Type B pancreatic cell (in vitro differentiated cells): ENCODE results near the gene ASXL1. TPM values are rescaled to one million over a fixed set of nuclear protein-coding genes. Genes with fewer than 3 reads are reported as not detected.
"Not testable (repeated sequence)": the region's sequence is repeated elsewhere in the genome, so short reads cannot be mapped to it uniquely, and the experiment has no call there.

Source experiments
- DNase-seq: peaks from one replicate; pipeline ENCODE4 v3.0.0; 2021; ENCODE audit warnings: mixed read lengths; ENCODE audit not compliant: unreplicated experiment; ENCODE audit errors: extremely low spot score
- H3K27ac Mint-ChIP-seq: 2 replicates; pipeline ENCODE4 v1.8.0; 2021; ENCODE audit warnings: mild to moderate bottlenecking, mixed read lengths
- H3K27me3 Mint-ChIP-seq: 2 replicates; pipeline ENCODE4 v1.8.0; 2021; ENCODE audit warnings: mixed read lengths
- H3K36me3 Mint-ChIP-seq: 2 replicates; pipeline ENCODE4 v1.8.0; 2021; ENCODE audit warnings: mixed read lengths
- H3K4me1 Mint-ChIP-seq: one replicate; pipeline ENCODE4 v1.8.0; 2021; ENCODE audit warnings: mixed read lengths; ENCODE audit not compliant: unreplicated experiment
- H3K4me3 Mint-ChIP-seq: 2 replicates; pipeline ENCODE4 v1.8.0; 2021; ENCODE audit warnings: mild to moderate bottlenecking, mixed read lengths
- H3K9me3 Mint-ChIP-seq: 2 replicates; pipeline ENCODE4 v1.8.0; 2021; ENCODE audit warnings: mixed read lengths
- CTCF ChIP-seq: fragments of 200-600 bp; sonication (generic); conservative IDR thresholded peaks from 2 replicates; pipeline ENCODE4 v1.5.0; 2021; ENCODE audit warnings: antibody characterized with exemption, mild to moderate bottlenecking
- total RNA-seq: library from RNA; stranded (reverse); gene quantifications from 2 replicates; pipeline ENCODE4 v1.2.1, GENCODE V29; 2021; ENCODE audit warnings: low replicate concordance

ASXL1 gene
- total RNA-seq, 1 donor from 2014 or later: 157 TPM

GRCh38 chr20:32316667-32317066 is 41.5 kb upstream of the ASXL1 start:
- no peak for DNase-seq
- H3K9me3 Mint-ChIP-seq: no peaks in the 10 kb centered on the region
- peaks cover 48% of the 10 kb centered on the region for H3K36me3 Mint-ChIP-seq
- peaks cover 4% of the 10 kb centered on the region for H3K4me1 Mint-ChIP-seq
- TF ChIP-seq CTCF: no peak
- no peaks in the 10 kb centered on the region for H3K27me3 Mint-ChIP-seq
- peak overlapping the region; percentile 30 for H3K27ac Mint-ChIP-seq
- H3K4me3 Mint-ChIP-seq: no peak overlapping the region

- no peak for TF ChIP-seq CTCF
- Mint-ChIP-seq H3K9me3 (no peaks in the 10 kb centered on the region), H3K27ac (no peak overlapping the region), H3K36me3 (peaks cover 41% of the 10 kb centered on the region), H3K4me1 (peaks cover 4% of the 10 kb centered on the region), H3K27me3 (no peaks in the 10 kb centered on the region), H3K4me3 (no peak overlapping the region)
- no peak for DNase-seq
These were observed 39.0 kb upstream of the ASXL1 start for GRCh38 chr20:32319100-32319499.

- Mint-ChIP-seq H3K4me1 (no peaks in the 10 kb centered on the region), H3K27ac (no peak overlapping the region), H3K9me3 (no peaks in the 10 kb centered on the region), H3K27me3 (no peaks in the 10 kb centered on the region), H3K36me3 (peaks cover 33% of the 10 kb centered on the region), H3K4me3 (no peak overlapping the region)
- no peak for TF ChIP-seq CTCF
- no peak for DNase-seq
These were observed 37.8 kb upstream of the ASXL1 start for GRCh38 chr20:32320305-32320704.

GRCh38 chr20:32321390-32321789 is 36.7 kb upstream of the ASXL1 start:
- Mint-ChIP-seq H3K9me3 (no peaks in the 10 kb centered on the region), H3K27ac (no peak overlapping the region), H3K4me3 (no peak overlapping the region), H3K4me1 (no peaks in the 10 kb centered on the region), H3K36me3 (peaks cover 26% of the 10 kb centered on the region), H3K27me3 (no peaks in the 10 kb centered on the region)
- DNase-seq: no peak
- no peak for TF ChIP-seq CTCF

GRCh38 chr20:32322260-32322659 is 35.9 kb upstream of the ASXL1 start:
- H3K4me1 Mint-ChIP-seq, H3K27me3 Mint-ChIP-seq, H3K9me3 Mint-ChIP-seq, H3K4me3 Mint-ChIP-seq, DNase-seq, H3K27ac Mint-ChIP-seq: not testable (repeated sequence)
- peaks cover 26% of the 10 kb centered on the region for H3K36me3 Mint-ChIP-seq

- not testable (repeated sequence) for H3K4me3 Mint-ChIP-seq, DNase-seq, H3K27me3 Mint-ChIP-seq, H3K4me1 Mint-ChIP-seq, H3K27ac Mint-ChIP-seq, H3K9me3 Mint-ChIP-seq
- peaks cover 26% of the 10 kb centered on the region for H3K36me3 Mint-ChIP-seq
These were observed 34.4 kb upstream of the ASXL1 start for GRCh38 chr20:32323761-32324160.
